ENCODE measurements around the gene AAR2.

Gene AAR2

DNA sequence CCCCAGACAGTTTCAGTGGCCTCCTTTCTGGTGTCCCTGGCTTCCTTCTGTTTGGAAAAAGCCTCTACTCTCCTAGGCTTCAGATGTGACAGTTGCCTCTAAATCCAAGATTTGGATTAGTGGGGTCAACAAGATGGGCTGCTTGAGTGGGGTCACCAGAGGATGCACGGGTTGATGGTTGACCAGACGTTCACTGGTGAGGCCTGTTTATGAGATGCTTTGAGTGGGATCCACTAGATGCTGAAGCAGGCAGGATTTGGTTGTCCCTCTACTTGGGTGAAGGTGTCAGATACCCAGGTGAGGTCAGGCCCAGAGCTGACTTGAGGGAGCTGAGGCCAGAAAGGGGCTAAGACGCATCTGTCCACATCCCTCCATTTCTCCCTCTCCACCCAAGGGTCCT lies 61.8 kb downstream of the AAR2 start:
- peaks cover 17% of the 10 kb centered on the region for H3K27me3 ChIP-seq (replicated peaks)
- H3K27ac ChIP-seq, result no peak overlapping the region
- no peak overlapping the region for H3K4me3 ChIP-seq (ENCODE audit: low read depth, low read length)
- H3K36me3 ChIP-seq (replicated peaks), result no peaks in the 10 kb centered on the region
- TF ChIP-seq, protein P1, sequence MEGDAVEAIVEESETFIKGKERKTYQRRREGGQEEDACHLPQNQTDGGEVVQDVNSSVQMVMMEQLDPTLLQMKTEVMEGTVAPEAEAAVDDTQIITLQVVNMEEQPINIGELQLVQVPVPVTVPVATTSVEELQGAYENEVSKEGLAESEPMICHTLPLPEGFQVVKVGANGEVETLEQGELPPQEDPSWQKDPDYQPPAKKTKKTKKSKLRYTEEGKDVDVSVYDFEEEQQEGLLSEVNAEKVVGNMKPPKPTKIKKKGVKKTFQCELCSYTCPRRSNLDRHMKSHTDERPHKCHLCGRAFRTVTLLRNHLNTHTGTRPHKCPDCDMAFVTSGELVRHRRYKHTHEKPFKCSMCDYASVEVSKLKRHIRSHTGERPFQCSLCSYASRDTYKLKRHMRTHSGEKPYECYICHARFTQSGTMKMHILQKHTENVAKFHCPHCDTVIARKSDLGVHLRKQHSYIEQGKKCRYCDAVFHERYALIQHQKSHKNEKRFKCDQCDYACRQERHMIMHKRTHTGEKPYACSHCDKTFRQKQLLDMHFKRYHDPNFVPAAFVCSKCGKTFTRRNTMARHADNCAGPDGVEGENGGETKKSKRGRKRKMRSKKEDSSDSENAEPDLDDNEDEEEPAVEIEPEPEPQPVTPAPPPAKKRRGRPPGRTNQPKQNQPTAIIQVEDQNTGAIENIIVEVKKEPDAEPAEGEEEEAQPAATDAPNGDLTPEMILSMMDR (IDR thresholded peaks at IDR 0.05; ENCODE audit: low read depth, low read length, missing control alignments), result no peak
- DNase-seq, result no peak
- in situ Hi-C loops (cut with HindIII; ENCODE audit: low pct_ligation_motif_present, low sequenced_read_pairs), result no loop called here

DNA sequence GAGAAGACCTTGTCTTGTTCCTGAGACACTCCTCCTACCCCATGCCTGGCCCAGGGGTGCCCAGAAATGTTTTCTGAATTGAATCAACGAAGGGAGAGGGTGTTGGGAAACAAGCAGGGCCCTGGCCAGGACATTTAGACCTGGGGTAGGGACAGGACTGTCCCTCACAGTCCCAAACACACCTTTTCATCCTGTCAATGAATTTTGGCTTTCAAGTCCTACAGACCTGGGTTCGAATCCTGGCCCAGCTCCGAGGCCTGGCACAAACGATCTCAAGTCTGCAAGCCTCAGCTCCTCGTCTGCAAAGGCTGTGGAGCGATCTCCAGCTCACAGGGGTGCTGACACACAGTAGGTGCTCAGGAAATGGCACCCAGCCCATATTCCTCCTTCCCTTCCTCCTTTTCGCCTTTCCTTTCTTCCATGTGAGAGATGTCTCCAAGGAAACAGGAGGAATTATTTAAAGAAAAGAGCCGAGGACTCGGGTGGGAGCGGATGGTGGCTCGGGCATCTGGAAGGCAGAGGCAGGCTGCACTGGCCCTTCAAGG lies 62.6 kb downstream of the AAR2 start:
- H3K27ac ChIP-seq, result no peak overlapping the region
- no peak for DNase-seq
- no peaks in the 10 kb centered on the region for H3K36me3 ChIP-seq (replicated peaks)
- in situ Hi-C loops (cut with HindIII; ENCODE audit: low pct_ligation_motif_present, low sequenced_read_pairs), result no loop called here
- TF ChIP-seq, protein P1 (IDR thresholded peaks at IDR 0.05; ENCODE audit: low read depth, low read length, missing control alignments), result no peak
- no peak overlapping the region for H3K4me3 ChIP-seq (ENCODE audit: low read depth, low read length)
- peaks cover 25% of the 10 kb centered on the region for H3K27me3 ChIP-seq (replicated peaks)

DNA sequence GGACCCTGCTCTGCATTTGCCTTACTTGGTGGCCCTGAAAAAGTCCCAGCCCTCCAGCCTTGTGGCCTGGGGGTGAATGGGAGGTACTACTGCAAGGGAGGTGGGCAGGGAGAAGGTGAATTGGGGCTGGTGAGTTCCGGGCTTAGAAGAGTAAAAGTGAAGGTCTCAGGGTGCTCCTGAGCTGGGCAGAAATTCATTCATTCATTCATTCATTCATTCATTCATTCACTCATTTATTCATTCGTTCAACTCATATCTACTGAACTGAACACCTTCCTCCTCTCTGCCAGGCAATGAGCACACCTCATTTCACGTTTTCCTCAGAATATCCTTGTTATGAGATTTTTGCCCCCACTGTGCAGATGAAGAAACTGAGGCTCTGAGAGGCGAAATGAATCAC lies 63.2 kb downstream of the AAR2 start:
- in situ Hi-C loops (cut with HindIII; ENCODE audit: low pct_ligation_motif_present, low sequenced_read_pairs), result no loop called here
- no peak overlapping the region for H3K27ac ChIP-seq
- TF ChIP-seq, protein P1 (IDR thresholded peaks at IDR 0.05; ENCODE audit: low read depth, low read length, missing control alignments), result no peak
- no peak for DNase-seq
- H3K4me3 ChIP-seq (ENCODE audit: low read depth, low read length), result no peak overlapping the region
- H3K27me3 ChIP-seq (replicated peaks), result peaks cover 30% of the 10 kb centered on the region
- H3K36me3 ChIP-seq (replicated peaks), result no peaks in the 10 kb centered on the region

DNA sequence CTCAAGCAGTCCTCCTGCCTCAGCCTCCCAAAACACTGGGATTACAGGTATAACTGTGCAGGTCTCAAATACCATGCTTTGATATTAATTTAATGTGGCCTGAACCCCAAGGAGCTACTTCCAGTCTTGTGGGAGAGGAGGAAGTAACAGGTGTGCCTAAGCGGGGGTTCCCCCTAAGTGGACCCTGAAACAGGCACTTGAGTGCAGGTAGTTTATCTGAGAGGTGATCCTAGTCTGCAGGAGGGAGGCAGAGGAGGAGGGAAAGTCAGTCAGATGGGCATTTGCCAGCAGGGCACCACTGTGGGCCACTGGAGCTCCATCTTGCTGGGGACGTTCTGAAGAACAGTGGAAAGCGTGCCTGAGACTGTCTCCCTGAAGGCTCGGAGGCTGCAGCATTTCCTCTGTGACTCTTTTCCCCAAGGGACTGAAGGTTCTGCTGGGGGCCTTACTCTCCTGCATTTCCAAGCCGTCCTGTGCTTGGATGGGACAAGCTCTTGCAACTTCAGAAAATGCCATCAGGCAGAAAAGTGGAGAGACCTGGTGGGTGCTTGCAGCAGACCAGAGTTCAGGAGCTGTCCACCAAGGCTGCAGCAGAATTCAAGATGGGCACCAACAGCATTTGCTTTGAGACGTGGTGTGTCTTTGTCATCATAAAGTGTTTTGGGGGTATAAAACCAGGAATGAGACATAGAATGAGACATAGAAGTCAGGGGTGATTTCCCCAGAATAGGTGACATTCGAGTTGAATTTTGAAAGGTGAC lies 65.3 kb downstream of the AAR2 start:
- H3K27ac ChIP-seq, result no peak overlapping the region
- H3K36me3 ChIP-seq (replicated peaks), result no peaks in the 10 kb centered on the region
- H3K27me3 ChIP-seq (replicated peaks), result peaks cover 49% of the 10 kb centered on the region
- no peak overlapping the region for H3K4me3 ChIP-seq (ENCODE audit: low read depth, low read length)
- in situ Hi-C loops (cut with HindIII; ENCODE audit: low pct_ligation_motif_present, low sequenced_read_pairs), result no loop called here
- no peak for DNase-seq
- TF ChIP-seq, protein P1 (IDR thresholded peaks at IDR 0.05; ENCODE audit: low read depth, low read length, missing control alignments), result no peak

DNA sequence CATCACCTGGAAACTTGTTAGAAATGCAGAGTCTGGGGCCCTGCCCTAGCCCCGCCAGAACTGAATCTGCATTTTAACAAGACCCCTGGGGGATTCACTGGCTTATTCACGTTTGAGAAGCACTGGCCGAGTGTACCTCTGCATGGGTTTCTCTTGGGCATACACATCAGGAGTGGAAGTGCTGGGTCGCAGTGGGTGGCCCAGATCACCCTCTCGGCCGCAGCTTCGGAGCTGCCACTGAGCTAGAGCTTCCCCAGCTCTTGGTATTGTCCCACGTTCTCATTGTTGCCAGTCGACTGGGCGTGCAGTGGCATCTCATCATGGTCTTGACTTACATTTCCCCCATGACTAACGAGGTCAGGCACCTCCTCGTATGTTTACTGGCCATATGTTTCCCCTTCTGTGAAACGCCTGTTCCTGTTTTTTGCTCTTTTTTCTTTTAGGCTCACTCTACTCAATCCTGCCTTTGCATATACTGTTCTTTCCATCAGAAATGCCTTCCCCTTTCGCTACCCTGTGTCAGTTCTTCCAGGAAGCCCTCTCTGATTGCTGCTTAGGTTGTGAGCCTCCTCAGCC lies 66.8 kb downstream of the AAR2 start:
- TF ChIP-seq, protein P1 (IDR thresholded peaks at IDR 0.05; ENCODE audit: low read depth, low read length, missing control alignments), result no peak
- DNase-seq, result no peak
- in situ Hi-C loops (cut with HindIII; ENCODE audit: low pct_ligation_motif_present, low sequenced_read_pairs), result no loop called here
- Histone ChIP-seq H3K27me3 (replicated peaks) (peaks cover 62% of the 10 kb centered on the region), H3K36me3 (replicated peaks) (no peaks in the 10 kb centered on the region), H3K4me3 (ENCODE audit: low read depth, low read length) (no peak overlapping the region), H3K27ac (no peak overlapping the region)
